ENCODE data around the gene SLC25A21. TPM values are rescaled to one million over a fixed set of nuclear protein-coding genes. Genes with fewer than 3 reads are reported as not detected.

SLC25A21 gene
- total RNA-seq, 1 donor from 2014 or later: 0.24 TPM

GRCh38 chr14:36663404-36664321 lies 508.7 kb downstream of the SLC25A21 start:
- no peak for DNase-seq (ENCODE audit: low spot score)
- intact Hi-C loops (cut with DNase I): no loop called here

DNA sequence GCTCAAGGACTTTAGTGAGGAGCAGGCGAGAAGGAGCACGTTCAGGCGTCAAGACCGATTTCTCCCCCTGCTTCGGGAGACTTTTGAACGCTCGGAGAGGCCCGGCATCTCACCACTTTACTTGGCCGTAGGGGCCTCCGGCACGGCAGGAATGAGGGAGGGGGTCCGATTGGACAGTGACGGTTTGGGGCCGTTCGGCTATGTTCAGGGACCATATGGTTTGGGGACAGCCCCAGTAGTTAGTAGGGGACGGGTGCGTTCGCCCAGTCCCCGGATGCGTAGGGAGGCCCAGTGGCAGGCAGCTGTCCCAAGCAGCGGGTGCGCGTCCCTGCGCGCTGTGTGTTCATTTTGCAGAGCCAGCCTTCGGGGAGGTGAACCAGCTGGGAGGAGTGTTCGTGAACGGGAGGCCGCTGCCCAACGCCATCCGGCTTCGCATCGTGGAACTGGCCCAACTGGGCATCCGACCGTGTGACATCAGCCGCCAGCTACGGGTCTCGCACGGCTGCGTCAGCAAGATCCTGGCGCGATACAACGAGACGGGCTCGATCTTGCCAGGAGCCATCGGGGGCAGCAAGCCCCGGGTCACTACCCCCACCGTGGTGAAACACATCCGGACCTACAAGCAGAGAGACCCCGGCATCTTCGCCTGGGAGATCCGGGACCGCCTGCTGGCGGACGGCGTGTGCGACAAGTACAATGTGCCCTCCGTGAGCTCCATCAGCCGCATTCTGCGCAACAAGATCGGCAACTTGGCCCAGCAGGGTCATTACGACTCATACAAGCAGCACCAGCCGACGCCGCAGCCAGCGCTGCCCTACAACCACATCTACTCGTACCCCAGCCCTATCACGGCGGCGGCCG lies 509.6 kb downstream of the SLC25A21 start:
- no peak for DNase-seq (ENCODE audit: low spot score)
- intact Hi-C loops (cut with DNase I): no loop called here

- no peak for DNase-seq (ENCODE audit: low spot score)
- intact Hi-C loops (cut with DNase I): no loop called here
Observed at GRCh38 chr14:36662258-36662542, 510.2 kb downstream of the SLC25A21 start.

GRCh38 chr14:36661506-36662257 lies 510.7 kb downstream of the SLC25A21 start, which contains the start of gene PAX9:
PAX9 (plus strand) TSS chr14:36661860; CDS start chr14:36662090, 230 bp downstream.
- intact Hi-C loops (cut with DNase I): no loop called here
- no peak for DNase-seq (ENCODE audit: low spot score)

- intact Hi-C loops (cut with DNase I): no loop called here
- no peak for DNase-seq (ENCODE audit: low spot score)
Observed at GRCh38 chr14:36660736-36661505, 511.5 kb downstream of the SLC25A21 start.

DNA sequence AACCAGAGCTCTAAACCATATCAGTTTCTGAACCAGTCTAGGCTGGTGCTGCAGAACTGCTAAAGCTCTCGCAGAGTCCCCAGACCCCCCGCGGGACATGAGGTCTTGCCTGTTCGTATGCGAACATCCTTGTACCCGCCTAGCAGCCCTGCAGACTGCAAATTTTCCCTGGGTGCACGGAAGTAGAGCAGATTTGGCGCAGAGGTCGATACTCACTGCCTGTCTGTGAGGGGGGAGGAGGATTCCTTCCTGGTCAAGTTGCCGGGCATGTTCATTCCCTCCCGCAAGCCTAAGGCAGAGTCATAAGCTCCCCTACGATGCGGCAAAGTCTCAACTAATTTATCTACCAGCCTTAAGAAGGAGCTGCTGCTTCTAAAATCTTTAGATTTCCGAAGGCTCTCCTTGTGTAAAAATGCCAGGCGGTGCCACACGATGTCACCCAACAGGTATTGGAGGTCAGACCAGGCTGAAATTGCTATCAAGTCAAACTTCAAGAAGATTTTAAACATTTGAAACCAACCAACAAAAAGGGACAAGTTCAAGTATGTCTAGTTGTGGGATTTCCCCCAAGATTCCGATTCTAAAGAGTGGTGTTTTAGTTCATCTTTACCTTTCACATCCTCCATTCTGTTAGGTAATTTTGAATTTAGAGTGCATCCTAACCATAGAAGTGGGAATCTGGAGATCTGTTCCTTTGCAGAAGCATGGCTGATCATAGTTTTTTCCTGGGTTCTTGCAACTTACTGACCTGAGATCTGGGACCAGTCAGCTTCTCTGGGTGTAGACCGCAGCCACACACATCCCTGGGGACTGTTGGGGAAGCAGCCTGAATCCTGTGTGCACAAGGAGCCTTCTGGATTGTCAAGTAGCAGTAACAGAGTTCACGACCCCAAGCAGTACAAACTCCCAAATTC lies 512.3 kb downstream of the SLC25A21 start:
- intact Hi-C loops (cut with DNase I): loop anchor here (10.0 kb wide), 1 partner anchor 285 kb away; no protein-coding TSS in a partner anchor
- DNase-seq (ENCODE audit: low spot score): no peak

DNA sequence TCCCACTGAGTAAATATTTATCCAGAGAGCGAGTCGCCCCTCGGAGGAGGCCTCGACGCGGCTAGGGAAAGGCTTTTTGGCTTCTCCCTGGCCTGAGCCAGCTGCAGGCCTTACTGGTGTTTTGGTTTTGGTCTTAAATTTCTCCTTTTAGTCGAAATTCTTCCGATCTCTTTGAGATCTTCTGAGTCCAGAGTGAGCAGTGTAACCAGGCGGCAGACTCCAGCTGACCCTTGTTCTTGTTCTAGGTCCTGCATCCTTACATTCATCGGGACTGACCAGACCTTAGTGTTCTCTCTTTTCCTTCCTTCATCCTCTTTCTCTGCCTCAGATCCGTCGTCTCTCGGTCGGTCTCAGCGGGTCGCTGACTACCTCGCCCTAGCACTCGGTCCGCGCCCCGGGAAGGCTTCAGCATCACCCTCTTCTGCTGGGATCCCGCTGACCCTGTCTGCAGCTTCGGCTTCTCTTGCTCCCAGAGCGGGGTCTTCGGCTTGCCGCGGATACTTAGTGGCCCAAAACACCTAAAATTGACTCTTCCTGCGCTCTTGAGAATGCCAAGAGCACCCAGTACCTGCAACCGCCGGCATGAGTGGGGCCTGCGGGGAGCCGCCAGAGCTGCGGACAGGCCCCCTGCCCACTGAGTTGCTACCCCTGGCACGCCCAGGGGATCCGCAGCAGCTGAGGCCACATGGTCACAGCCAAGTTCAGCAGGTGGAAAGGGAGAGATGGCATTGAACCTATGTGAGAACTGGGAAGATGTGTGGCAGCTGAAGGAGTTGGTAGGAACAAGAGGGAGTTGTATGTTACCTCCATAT lies 513.2 kb downstream of the SLC25A21 start:
- DNase-seq (ENCODE audit: low spot score): no peak
- intact Hi-C loops (cut with DNase I): loop anchor here (10.0 kb wide), 1 partner anchor 286 kb away; no protein-coding TSS in a partner anchor

DNA sequence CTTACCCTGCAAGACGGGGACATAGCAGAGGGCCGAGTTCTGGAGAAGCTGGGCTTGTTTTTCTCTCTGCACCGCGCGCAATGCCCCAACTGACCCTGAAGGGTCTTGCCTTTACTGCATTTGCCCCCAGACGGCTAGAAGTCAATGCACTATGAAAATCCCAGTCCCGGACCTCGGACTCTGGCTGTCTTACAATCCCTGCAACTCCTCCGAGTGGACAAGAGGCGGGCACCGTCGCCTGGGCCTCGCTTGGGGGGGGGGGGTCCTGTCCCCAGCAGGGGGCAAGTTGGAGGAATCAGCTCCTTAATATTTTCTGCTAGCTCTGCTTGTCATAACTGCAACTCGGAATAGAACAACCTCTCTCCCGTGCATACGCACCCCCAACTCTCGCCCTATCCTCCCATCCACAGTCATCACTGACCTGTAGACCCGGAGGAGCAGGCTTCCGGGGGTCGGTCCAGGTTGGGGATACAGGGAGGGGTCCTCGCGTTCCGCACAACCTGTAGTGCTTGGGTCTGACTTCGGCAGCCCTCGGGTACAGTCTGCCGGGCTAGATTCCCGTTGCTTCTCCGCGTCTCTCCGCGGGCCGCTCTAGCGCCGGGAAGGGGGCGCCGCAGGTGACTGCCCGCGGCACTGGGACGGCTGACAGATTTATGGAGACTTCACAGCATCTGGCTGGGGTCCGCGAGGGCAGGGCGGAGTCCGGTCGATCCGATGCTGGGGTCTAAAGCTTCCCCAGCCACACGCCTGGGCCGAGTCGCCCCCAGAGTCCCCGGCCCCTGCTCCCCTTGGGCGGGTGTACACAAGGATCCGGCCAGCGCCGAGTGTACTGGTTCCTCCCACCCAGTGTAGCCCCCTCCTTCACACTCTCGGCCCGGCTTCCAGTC lies 514.0 kb downstream of the SLC25A21 start:
- no peak for DNase-seq (ENCODE audit: low spot score)
- intact Hi-C loops (cut with DNase I): loop anchor here (10.0 kb wide), 1 partner anchor 286 kb away; no protein-coding TSS in a partner anchor

DNA sequence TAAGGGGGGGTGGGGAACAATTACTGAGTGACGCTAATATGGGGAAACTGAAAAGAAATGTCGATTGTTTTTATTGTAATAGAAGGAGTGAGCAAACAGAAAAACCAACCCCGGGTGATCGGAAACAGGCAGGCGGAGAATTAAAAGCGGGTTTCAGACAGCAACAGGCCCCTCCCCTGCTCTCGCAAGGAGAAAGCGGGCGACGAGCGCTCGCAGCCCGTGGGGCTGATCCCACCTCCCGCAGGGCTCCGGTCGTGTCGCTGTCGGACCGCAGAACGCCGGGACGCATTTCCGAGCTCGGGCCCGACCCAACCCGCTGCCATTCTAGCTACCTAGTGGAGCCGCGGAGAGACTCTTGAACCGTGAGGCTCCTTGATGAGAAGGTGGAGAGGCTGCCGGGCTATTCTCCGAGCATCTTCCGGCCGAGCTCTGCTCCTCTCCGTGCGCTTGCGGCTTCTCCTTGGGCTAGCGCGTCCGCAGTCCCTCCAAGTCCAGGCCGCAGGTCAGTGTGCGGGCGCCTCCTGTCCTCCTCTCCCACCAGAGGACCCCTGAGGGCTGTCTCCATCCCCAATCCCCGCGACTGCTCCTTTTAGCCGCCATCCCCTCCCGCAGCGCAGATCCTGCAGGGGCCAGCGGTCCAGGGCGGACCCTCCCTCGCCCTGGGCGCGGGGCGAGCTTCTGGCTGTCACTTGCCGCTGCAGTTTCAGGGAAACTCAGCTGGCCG lies 514.8 kb downstream of the SLC25A21 start:
- DNase-seq (ENCODE audit: low spot score): no peak
- intact Hi-C loops (cut with DNase I): loop anchor here (10.0 kb wide), 1 partner anchor 287 kb away; no protein-coding TSS in a partner anchor

- intact Hi-C loops (cut with DNase I): loop anchor here (10.0 kb wide), 1 partner anchor 288 kb away; no protein-coding TSS in a partner anchor
- DNase-seq (ENCODE audit: low spot score): no peak
Observed at GRCh38 chr14:36656687-36657398, 515.6 kb downstream of the SLC25A21 start.

DNA sequence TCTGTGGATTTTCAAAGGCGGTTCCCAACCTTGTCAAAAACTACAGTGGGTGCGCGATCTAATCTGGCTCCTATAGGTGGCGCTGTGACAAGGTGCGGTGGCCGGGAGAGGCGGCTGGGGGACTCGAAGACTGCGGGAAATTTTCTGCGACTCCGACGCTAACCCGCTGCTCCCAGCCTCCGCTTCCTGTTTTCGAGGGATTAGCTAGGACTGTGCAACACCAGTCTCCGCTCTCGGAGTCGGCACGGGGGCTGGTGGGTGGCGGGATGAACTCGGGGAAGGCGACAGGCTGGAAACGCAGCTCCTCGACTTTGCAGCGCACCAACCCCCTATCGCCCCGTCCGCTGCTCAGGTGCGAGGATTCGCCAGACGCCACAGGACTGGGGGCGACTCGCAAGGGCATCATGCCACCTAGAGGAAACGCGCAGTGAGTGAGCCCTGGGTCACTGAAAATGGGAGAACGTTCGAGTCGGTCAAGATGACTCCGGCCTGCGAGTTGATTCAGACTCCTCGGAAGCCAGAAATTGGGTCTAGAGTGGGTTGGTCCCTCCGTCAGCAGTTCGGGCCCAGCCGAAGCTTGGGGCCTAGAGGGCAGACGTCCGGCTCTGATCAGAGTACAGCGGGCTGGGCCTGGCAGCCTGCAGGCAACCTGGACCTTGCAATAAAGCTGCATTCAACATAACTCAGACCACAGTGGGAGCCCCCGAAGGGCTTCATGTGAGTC lies 516.3 kb downstream of the SLC25A21 start:
- intact Hi-C loops (cut with DNase I): loop anchor here (10.0 kb wide), 1 partner anchor 289 kb away; no protein-coding TSS in a partner anchor
- DNase-seq (ENCODE audit: low spot score): no peak

DNA sequence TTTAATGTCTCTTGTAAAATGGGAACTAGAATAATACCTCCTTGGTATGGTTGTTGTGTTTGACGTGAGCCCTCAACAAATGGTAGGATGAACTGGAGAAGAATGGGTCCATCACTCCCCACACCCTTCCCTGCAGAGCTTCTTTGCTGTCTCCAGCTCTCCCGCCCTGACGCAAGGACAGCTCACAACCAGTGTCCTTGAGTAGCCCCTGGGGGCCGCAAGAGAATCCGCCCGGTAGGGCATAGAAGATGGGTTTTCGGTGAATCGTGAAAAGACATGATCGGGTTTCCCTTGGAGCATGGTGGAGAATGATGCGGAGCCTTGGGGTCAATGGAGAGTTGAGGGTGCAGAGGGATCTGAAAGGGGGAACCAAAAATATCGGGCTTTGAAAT lies 516.8 kb downstream of the SLC25A21 start:
- DNase-seq (ENCODE audit: low spot score): no peak
- intact Hi-C loops (cut with DNase I): loop anchor here (10.0 kb wide), 1 partner anchor 289 kb away; no protein-coding TSS in a partner anchor

- DNase-seq (ENCODE audit: low spot score): no peak
- intact Hi-C loops (cut with DNase I): loop anchor here (10.0 kb wide), 1 partner anchor 290 kb away; no protein-coding TSS in a partner anchor
Observed at GRCh38 chr14:36654794-36655381, 517.5 kb downstream of the SLC25A21 start.

All from cardiac septum (tissue), 1 donor.